C4-2B (cell line): Measurements from ENCODE around the gene TECPR1.

Experiments used
- H3K27ac ChIP-seq: fragments of 450-650 bp; 2 replicates; pipeline ENCODE4 v1.5.1; 2017
- CTCF ChIP-seq: fragments of 450-650 bp; conservative IDR thresholded peaks from 2 replicates; pipeline ENCODE4 v1.5.1; 2017; ENCODE audit warnings: mild to moderate bottlenecking
- ZFX ChIP-seq: fragments of 450-650 bp; IDR thresholded peaks from 2 replicates; pipeline ENCODE4 v1.6.1; 2017

TECPR1 gene

GRCh38 chr7:98235901-98236300 is 16.1 kb downstream of the TECPR1 start:
- TF ChIP-seq ZFX (no peak), CTCF (no peak)

DNA sequence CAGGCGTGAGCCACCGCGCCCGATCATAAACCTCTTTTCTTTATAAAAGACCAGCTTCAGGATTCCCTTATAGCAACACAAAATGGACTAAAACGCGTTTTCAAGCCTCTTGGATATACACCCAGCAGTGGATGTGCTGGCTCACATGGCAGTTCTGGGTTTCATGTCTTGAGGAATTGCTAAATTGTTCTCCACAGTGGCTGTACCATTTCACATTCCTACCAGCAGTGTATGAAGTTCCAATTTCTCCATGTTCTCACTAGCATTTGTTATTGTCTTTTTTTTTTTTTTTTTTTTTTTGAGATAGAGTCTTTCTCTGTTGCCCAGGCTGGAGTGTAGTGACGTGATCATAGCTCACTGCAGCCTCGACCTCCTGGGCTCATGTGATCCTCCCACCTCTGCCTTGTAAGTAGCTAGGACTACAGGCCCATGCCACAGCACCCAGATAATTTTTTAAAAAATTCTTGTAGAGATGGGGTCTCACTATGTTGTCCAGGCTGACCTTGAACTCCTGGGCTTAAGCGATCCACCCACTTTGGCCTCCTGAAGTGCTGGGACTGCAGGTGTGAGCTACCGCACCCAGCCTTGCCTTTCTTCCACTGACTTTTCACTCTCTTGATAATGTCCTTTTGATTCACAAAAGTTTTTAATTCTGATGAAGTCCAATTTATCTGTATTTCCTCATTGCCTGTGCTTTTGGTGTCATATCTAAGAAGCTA is 17.4 kb downstream of the TECPR1 start:
- TF ChIP-seq CTCF = no peak
- no peak for TF ChIP-seq ZFX
- no peak overlapping the region for H3K27ac ChIP-seq

More at GRCh38 chr7:98235901-98236300, 16.1 kb downstream of the TECPR1 start:
- no peak overlapping the region for H3K27ac ChIP-seq

- H3K27ac ChIP-seq = no peak overlapping the region
- TF ChIP-seq ZFX (no peak), CTCF (no peak)
These were observed 18.6 kb downstream of the TECPR1 start for GRCh38 chr7:98233219-98234070.

- no peak overlapping the region for H3K27ac ChIP-seq
- TF ChIP-seq CTCF = no peak
- no peak for TF ChIP-seq ZFX
These were observed 19.2 kb downstream of the TECPR1 start for GRCh38 chr7:98232799-98233198.

DNA sequence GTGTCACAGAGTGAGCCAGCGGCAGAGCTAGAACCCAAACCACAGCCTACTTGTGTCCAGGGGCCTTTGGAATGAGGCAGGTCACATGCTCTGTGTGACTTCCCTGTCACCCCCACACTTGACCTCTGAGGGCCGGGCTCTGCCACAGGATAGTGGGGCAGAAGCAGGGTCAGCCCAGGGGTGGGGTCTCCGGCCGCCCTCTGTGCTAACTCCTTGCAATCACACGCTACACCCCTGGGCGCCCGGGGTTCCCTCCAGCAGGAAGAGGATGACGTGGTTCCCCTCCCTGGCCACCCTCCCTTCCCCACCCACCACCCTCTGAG is 19.8 kb downstream of the TECPR1 start:
- no peak for TF ChIP-seq CTCF
- TF ChIP-seq ZFX = no peak
- H3K27ac ChIP-seq = no peak overlapping the region

- H3K27ac ChIP-seq = no peak overlapping the region
- no peak for TF ChIP-seq CTCF
- TF ChIP-seq ZFX = no peak
These were observed 20.4 kb downstream of the TECPR1 start for GRCh38 chr7:98231493-98232262.
